Mesodermal cell (in vitro differentiated cells): ENCODE results near the gene PADI6.

Source experiments
- H3K27ac ChIP-seq: 2 replicates; pipeline ENCODE4 v1.7.0; 2013; ENCODE audit warnings: mild to moderate bottlenecking, low read depth, low read length, moderate library complexity; ENCODE audit not compliant: severe bottlenecking
- H3K36me3 ChIP-seq: 2 replicates; pipeline ENCODE4 v1.7.1; 2013; ENCODE audit warnings: mild to moderate bottlenecking, low read length, moderate library complexity; ENCODE audit not compliant: control insufficient read depth, insufficient read depth
- H3K4me1 ChIP-seq: one replicate; pipeline ENCODE4 v1.7.1; 2013; ENCODE audit warnings: mild to moderate bottlenecking, low read length; ENCODE audit not compliant: insufficient read depth, control insufficient read depth, poor library complexity, severe bottlenecking
- H3K4me3 ChIP-seq: 2 replicates; pipeline ENCODE4 v1.7.0; 2013; ENCODE audit warnings: low read length, control low read depth, mild to moderate bottlenecking; ENCODE audit not compliant: insufficient read depth, poor library complexity, severe bottlenecking; ENCODE audit errors: extremely low read depth
- H3K9me3 ChIP-seq: 2 replicates; pipeline ENCODE4 v1.7.1; 2013; ENCODE audit warnings: mild to moderate bottlenecking, low read length, moderate library complexity; ENCODE audit not compliant: control insufficient read depth
- WGBS, 2 experiments: methylation state at CpG; one replicate each; pipeline ENCODE4 v1.1.5; 2013; ENCODE audit warnings: missing lambda C conversion rate in 2 of 2; ENCODE audit not compliant: insufficient coverage in 2 of 2; 5-methylcytosine and 5-hydroxymethylcytosine counted together

The PADI6 gene

GRCh38 chr1:17358557-17358956 is 13.4 kb upstream of the PADI6 start:
- 100% methylated on average over 1 of the region's 4 CpGs for WGBS, 2 experiments
- no peak overlapping the region for H3K4me3 ChIP-seq
- H3K27ac ChIP-seq: no peak overlapping the region
- no peaks in the 10 kb centered on the region for H3K9me3 ChIP-seq
- H3K36me3 ChIP-seq: no peaks in the 10 kb centered on the region
- no peaks in the 10 kb centered on the region for H3K4me1 ChIP-seq

- 68 to 83% methylated on average over 3 to 7 of the region's 11 CpGs for WGBS, 2 experiments
- H3K36me3 ChIP-seq: no peaks in the 10 kb centered on the region
- no peak overlapping the region for H3K4me3 ChIP-seq
- no peaks in the 10 kb centered on the region for H3K4me1 ChIP-seq
- H3K9me3 ChIP-seq: no peaks in the 10 kb centered on the region
- H3K27ac ChIP-seq: no peak overlapping the region
These were observed 13.0 kb upstream of the PADI6 start for GRCh38 chr1:17359031-17359430.

- H3K27ac ChIP-seq: no peak overlapping the region
- H3K9me3 ChIP-seq: no peaks in the 10 kb centered on the region
- 93 to 95% methylated on average over 9 of the region's 9 CpGs for WGBS, 2 experiments
- no peak overlapping the region for H3K4me3 ChIP-seq
- no peaks in the 10 kb centered on the region for H3K4me1 ChIP-seq
- no peaks in the 10 kb centered on the region for H3K36me3 ChIP-seq
These were observed 12.2 kb upstream of the PADI6 start for GRCh38 chr1:17359808-17360207.

GRCh38 chr1:17360272-17360956 is 11.6 kb upstream of the PADI6 start:
- Histone ChIP-seq H3K36me3 (no peaks in the 10 kb centered on the region), H3K4me1 (no peaks in the 10 kb centered on the region), H3K4me3 (no peak overlapping the region), H3K9me3 (no peaks in the 10 kb centered on the region), H3K27ac (no peak overlapping the region)
- 87 to 96% methylated on average over 6 of the region's 11 CpGs for WGBS, 2 experiments

GRCh38 chr1:17361687-17362086 is 10.3 kb upstream of the PADI6 start:
- no peaks in the 10 kb centered on the region for H3K36me3 ChIP-seq
- H3K9me3 ChIP-seq: no peaks in the 10 kb centered on the region
- no peak overlapping the region for H3K4me3 ChIP-seq
- no peak overlapping the region for H3K27ac ChIP-seq
- H3K4me1 ChIP-seq: no peaks in the 10 kb centered on the region
- WGBS, 2 experiments: 91 to 100% methylated on average over 3 to 4 of the region's 4 CpGs

- 89 to 91% methylated on average over 8 to 12 of the region's 12 CpGs for WGBS, 2 experiments
- H3K4me3 ChIP-seq: no peak overlapping the region
- no peaks in the 10 kb centered on the region for H3K4me1 ChIP-seq
- H3K9me3 ChIP-seq: no peaks in the 10 kb centered on the region
- H3K27ac ChIP-seq: no peak overlapping the region
- H3K36me3 ChIP-seq: no peaks in the 10 kb centered on the region
These were observed 8.6 kb upstream of the PADI6 start for GRCh38 chr1:17363351-17363750.

GRCh38 chr1:17363771-17364170 is 8.2 kb upstream of the PADI6 start:
- no peaks in the 10 kb centered on the region for H3K4me1 ChIP-seq
- H3K27ac ChIP-seq: no peak overlapping the region
- no peaks in the 10 kb centered on the region for H3K9me3 ChIP-seq
- H3K4me3 ChIP-seq: no peak overlapping the region
- H3K36me3 ChIP-seq: no peaks in the 10 kb centered on the region
- WGBS, 2 experiments: 84 to 94% methylated on average over 3 to 4 of the region's 4 CpGs

GRCh38 chr1:17365293-17365692 is 6.7 kb upstream of the PADI6 start:
- 67 to 87% methylated on average over 1 to 3 of the region's 3 CpGs for WGBS, 2 experiments
- Histone ChIP-seq H3K4me3 (no peak overlapping the region), H3K9me3 (no peaks in the 10 kb centered on the region), H3K4me1 (peaks cover 10% of the 10 kb centered on the region), H3K27ac (no peak overlapping the region), H3K36me3 (no peaks in the 10 kb centered on the region)

- Histone ChIP-seq H3K27ac (no peak overlapping the region), H3K4me3 (no peak overlapping the region), H3K36me3 (no peaks in the 10 kb centered on the region), H3K4me1 (peaks cover 10% of the 10 kb centered on the region), H3K9me3 (no peaks in the 10 kb centered on the region)
- WGBS, 2 experiments: 74 to 81% methylated on average over 7 of the region's 9 CpGs
These were observed 2.5 kb upstream of the PADI6 start for GRCh38 chr1:17369466-17369865.

- no peaks in the 10 kb centered on the region for H3K9me3 ChIP-seq
- H3K27ac ChIP-seq: no peak overlapping the region
- no peaks in the 10 kb centered on the region for H3K36me3 ChIP-seq
- H3K4me1 ChIP-seq: peaks cover 10% of the 10 kb centered on the region
- WGBS, 2 experiments: 80 to 100% methylated on average over 1 of the region's 2 CpGs
- no peak overlapping the region for H3K4me3 ChIP-seq
These were observed 1.4 kb upstream of the PADI6 start for GRCh38 chr1:17370618-17371017.

- WGBS, 2 experiments: 80 to 87% methylated on average over 16 of the region's 18 CpGs
- Histone ChIP-seq H3K4me3 (no peak overlapping the region), H3K9me3 (no peaks in the 10 kb centered on the region), H3K4me1 (peaks cover 10% of the 10 kb centered on the region), H3K27ac (no peak overlapping the region), H3K36me3 (no peaks in the 10 kb centered on the region)
These were observed 959 bp downstream of the PADI6 start for GRCh38 chr1:17372955-17373354.
